ENCODE data around the gene NFIX. TPM values are rescaled to one million over a fixed set of nuclear protein-coding genes. Genes with fewer than 3 reads are reported as not detected.

NFIX gene
- total and polyA plus RNA-seq, 9 of the 15 experiments (the other 6 are each of a cell fraction or from before 2014, with no cell fraction given) = 0.28 to 26.8 (median 5.4) TPM

DNA sequence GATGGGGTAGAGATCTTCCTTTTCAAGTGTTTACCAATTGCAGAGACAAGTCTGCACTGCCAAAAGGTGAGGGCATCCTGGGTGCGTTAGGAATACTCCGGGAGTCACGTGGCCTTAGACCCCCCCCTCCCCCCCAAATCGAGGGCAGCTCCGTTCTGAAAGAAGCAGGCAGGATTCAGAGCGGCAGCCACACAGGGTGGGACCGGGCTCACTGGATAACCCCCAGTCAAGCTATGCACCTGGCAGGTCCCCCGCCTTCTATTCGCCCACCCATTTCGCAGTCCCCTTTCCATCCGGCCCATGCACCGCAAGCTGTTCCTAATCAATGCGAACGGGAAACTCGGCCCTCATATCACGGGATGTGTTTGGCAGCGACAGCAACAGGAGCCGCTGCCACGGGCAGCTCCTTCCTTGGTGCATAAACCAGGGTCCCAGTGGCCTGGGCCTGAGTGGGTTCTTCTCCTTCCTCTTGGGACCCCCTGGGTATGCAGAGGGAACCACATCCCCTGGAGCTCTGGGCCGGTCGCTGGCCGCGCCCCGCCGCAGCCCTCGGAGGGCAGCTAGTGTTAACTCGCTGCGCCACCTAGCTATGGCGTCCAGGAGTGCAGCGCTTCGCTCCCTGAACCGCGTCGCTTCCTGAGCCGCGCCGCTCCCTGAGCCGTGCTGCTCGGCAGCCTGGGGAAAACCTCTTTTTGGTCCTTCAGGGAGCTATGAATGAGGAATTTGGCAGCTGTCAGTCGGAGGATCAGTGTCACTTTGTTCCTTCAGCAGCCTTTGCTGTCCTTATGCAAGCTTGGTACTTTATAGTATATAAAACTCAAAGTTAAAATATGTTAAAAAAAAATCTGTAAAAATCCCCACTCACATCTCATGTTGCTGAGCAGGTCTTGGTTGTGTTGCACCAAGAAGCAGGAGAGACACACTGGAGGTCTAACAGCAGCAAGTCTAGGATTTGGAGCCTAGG, 66.0 kb downstream of the NFIX start (continued):
- TF ChIP-seq, protein P1, sequence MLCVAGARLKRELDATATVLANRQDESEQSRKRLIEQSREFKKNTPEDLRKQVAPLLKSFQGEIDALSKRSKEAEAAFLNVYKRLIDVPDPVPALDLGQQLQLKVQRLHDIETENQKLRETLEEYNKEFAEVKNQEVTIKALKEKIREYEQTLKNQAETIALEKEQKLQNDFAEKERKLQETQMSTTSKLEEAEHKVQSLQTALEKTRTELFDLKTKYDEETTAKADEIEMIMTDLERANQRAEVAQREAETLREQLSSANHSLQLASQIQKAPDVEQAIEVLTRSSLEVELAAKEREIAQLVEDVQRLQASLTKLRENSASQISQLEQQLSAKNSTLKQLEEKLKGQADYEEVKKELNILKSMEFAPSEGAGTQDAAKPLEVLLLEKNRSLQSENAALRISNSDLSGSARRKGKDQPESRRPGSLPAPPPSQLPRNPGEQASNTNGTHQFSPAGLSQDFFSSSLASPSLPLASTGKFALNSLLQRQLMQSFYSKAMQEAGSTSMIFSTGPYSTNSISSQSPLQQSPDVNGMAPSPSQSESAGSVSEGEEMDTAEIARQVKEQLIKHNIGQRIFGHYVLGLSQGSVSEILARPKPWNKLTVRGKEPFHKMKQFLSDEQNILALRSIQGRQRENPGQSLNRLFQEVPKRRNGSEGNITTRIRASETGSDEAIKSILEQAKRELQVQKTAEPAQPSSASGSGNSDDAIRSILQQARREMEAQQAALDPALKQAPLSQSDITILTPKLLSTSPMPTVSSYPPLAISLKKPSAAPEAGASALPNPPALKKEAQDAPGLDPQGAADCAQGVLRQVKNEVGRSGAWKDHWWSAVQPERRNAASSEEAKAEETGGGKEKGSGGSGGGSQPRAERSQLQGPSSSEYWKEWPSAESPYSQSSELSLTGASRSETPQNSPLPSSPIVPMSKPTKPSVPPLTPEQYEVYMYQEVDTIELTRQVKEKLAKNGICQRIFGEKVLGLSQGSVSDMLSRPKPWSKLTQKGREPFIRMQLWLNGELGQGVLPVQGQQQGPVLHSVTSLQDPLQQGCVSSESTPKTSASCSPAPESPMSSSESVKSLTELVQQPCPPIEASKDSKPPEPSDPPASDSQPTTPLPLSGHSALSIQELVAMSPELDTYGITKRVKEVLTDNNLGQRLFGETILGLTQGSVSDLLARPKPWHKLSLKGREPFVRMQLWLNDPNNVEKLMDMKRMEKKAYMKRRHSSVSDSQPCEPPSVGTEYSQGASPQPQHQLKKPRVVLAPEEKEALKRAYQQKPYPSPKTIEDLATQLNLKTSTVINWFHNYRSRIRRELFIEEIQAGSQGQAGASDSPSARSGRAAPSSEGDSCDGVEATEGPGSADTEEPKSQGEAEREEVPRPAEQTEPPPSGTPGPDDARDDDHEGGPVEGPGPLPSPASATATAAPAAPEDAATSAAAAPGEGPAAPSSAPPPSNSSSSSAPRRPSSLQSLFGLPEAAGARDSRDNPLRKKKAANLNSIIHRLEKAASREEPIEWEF (CRISPR knock-in tag; IDR thresholded peaks at IDR 0.05) = no peak
- TF ChIP-seq TSC22D4 (tag; IDR thresholded peaks at IDR 0.05) (no peak), TOE1 (IDR thresholded peaks at IDR 0.05; ENCODE audit: borderline replicate concordance) (peak; percentile 22; the same call in 1 of the 2 replicates), TOE1 (CRISPR knock-in tag; IDR thresholded peaks at IDR 0.05; ENCODE audit: borderline replicate concordance, low read depth) (0 out of 2 replicates have a peak, but pooled peaks have one; percentile 18), ZNF263 (CRISPR knock-in tag; IDR thresholded peaks at IDR 0.05; ENCODE audit: borderline replicate concordance) (0 out of 2 replicates have a peak, but pooled peaks have one; percentile 16), PYGO2 (tag; IDR thresholded peaks at IDR 0.05) (no peak), SMC3 (conservative IDR thresholded peaks at IDR 0.05; ENCODE audit: insufficient read depth, low read depth, low read length) (peak; percentile 78), CREB1 (IDR thresholded peaks at IDR 0.05) (0 out of 2 replicates have a peak, but pooled peaks have one; percentile 18), CREB1 (CRISPR knock-in tag; IDR thresholded peaks at IDR 0.05) (peak; percentile 46; the same call in 1 of the 2 replicates), RBM25 (IDR thresholded peaks at IDR 0.05; ENCODE audit: low read depth, low read length, severe bottlenecking) (no peak), KLF13 (tag; IDR thresholded peaks at IDR 0.05; ENCODE audit: borderline replicate concordance, low read depth) (no peak), HMGN3 (IDR thresholded peaks at IDR 0.05; ENCODE audit: borderline replicate concordance, extremely low read depth, insufficient read length, low read depth, low read length) (peak; percentile 68)
- TF ChIP-seq, protein P2, sequence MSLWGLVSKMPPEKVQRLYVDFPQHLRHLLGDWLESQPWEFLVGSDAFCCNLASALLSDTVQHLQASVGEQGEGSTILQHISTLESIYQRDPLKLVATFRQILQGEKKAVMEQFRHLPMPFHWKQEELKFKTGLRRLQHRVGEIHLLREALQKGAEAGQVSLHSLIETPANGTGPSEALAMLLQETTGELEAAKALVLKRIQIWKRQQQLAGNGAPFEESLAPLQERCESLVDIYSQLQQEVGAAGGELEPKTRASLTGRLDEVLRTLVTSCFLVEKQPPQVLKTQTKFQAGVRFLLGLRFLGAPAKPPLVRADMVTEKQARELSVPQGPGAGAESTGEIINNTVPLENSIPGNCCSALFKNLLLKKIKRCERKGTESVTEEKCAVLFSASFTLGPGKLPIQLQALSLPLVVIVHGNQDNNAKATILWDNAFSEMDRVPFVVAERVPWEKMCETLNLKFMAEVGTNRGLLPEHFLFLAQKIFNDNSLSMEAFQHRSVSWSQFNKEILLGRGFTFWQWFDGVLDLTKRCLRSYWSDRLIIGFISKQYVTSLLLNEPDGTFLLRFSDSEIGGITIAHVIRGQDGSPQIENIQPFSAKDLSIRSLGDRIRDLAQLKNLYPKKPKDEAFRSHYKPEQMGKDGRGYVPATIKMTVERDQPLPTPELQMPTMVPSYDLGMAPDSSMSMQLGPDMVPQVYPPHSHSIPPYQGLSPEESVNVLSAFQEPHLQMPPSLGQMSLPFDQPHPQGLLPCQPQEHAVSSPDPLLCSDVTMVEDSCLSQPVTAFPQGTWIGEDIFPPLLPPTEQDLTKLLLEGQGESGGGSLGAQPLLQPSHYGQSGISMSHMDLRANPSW (CRISPR knock-in tag; IDR thresholded peaks at IDR 0.05) = 0 out of 2 replicates have a peak, but pooled peaks have one; percentile 57
